Measurements from ENCODE around the gene EPB41L1.

DNA sequence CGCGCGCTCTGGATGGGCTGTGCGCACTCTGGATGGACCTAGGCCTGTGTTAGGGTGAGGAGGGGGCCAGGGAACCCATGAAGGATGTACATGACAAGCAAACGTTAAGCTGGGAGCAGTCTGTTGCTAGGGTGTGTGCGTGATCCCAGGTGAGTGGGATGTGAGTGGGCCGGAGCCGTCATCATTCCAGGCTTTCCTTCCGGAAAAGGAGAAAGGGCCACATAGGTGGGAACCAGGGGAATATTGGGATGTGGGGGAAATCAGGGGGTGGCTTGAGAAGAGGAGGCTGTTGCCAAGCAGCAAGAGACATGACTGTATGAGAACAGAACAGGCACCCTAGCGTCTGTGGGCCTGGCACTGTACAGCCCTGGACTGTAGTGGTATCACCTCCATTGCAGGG is 49.7 kb upstream of the EPB41L1 start:
- TF ChIP-seq, protein P1, sequence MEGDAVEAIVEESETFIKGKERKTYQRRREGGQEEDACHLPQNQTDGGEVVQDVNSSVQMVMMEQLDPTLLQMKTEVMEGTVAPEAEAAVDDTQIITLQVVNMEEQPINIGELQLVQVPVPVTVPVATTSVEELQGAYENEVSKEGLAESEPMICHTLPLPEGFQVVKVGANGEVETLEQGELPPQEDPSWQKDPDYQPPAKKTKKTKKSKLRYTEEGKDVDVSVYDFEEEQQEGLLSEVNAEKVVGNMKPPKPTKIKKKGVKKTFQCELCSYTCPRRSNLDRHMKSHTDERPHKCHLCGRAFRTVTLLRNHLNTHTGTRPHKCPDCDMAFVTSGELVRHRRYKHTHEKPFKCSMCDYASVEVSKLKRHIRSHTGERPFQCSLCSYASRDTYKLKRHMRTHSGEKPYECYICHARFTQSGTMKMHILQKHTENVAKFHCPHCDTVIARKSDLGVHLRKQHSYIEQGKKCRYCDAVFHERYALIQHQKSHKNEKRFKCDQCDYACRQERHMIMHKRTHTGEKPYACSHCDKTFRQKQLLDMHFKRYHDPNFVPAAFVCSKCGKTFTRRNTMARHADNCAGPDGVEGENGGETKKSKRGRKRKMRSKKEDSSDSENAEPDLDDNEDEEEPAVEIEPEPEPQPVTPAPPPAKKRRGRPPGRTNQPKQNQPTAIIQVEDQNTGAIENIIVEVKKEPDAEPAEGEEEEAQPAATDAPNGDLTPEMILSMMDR (IDR thresholded peaks at IDR 0.05), result no peak
- TF ChIP-seq EP300 (IDR thresholded peaks at IDR 0.05) (no peak), POLR2AphosphoS5 (IDR thresholded peaks at IDR 0.05) (no peak)

Data from esophagus muscularis mucosa (tissue), 4 donors.